HG03045 (cell line): Measurements from ENCODE around the gene TULP3.

Source experiments
- ATAC-seq: cut with Tn5 transposase; IDR thresholded peaks from one replicate; pipeline ENCODE4 v1.9.1; 2021; ENCODE audit warnings: mild to moderate bottlenecking, moderate library complexity; ENCODE audit not compliant: unreplicated experiment

TULP3 gene

GRCh38 chr12:2877047-2877952 lies 13.4 kb upstream of the TULP3 start, which contains the start of the genes FOXM1 and RHNO1:
Gene FOXM1 (minus strand): TSS chr12:2877174. CDS start chr12:2874478, 2,696 bp downstream.
Gene RHNO1 (plus strand): TSS chr12:2877223. CDS start chr12:2885367, 8,144 bp downstream.
- ATAC-seq, result peak; percentile 76

GRCh38 chr12:2877953-2878732 lies 12.5 kb upstream of the TULP3 start:
- no peak for ATAC-seq

- ATAC-seq, result no peak
Measured at GRCh38 chr12:2879853-2880252, 10.8 kb upstream of the TULP3 start.

- no peak for ATAC-seq
Measured at GRCh38 chr12:2884810-2885209, 5.9 kb upstream of the TULP3 start.

- no peak for ATAC-seq
Measured at GRCh38 chr12:2886768-2887450, 3.8 kb upstream of the TULP3 start.

- no peak for ATAC-seq
Measured at GRCh38 chr12:2890001-2890387, 697 bp upstream of the TULP3 start.

GRCh38 chr12:2891240-2892053 lies 756 bp downstream of the TULP3 start:
- peak; percentile 16 for ATAC-seq

GRCh38 chr12:2892246-2892645 lies 1.6 kb downstream of the TULP3 start:
- ATAC-seq, result no peak

- ATAC-seq, result no peak
Measured at GRCh38 chr12:2893007-2893406, 2.3 kb downstream of the TULP3 start.

- no peak for ATAC-seq
Measured at GRCh38 chr12:2895051-2895451, 4.4 kb downstream of the TULP3 start.

GRCh38 chr12:2895511-2895910 lies 4.8 kb downstream of the TULP3 start:
- no peak for ATAC-seq

GRCh38 chr12:2897418-2897817 lies 6.7 kb downstream of the TULP3 start:
- ATAC-seq, result no peak

- ATAC-seq, result no peak
Measured at GRCh38 chr12:2900642-2901041, 10.0 kb downstream of the TULP3 start.

GRCh38 chr12:2902272-2902880 lies 11.7 kb downstream of the TULP3 start:
- no peak for ATAC-seq

GRCh38 chr12:2904260-2904659 lies 13.6 kb downstream of the TULP3 start:
- no peak for ATAC-seq

- no peak for ATAC-seq
Measured at GRCh38 chr12:2912216-2912575, 21.5 kb downstream of the TULP3 start.

- ATAC-seq, result no peak
Measured at GRCh38 chr12:2919249-2919648, 28.6 kb downstream of the TULP3 start.

GRCh38 chr12:2922329-2922728 lies 31.6 kb downstream of the TULP3 start:
- ATAC-seq, result no peak

- no peak for ATAC-seq
Measured at GRCh38 chr12:2923057-2923456, 32.4 kb downstream of the TULP3 start.

- no peak for ATAC-seq
Measured at GRCh38 chr12:2924019-2924418, 33.3 kb downstream of the TULP3 start.
